GM13977 (cell line): ENCODE results near the gene THBS1.

Source experiments
- DNase-seq: peaks from one replicate; pipeline ENCODE4 v3.0.0; 2012; ENCODE audit warnings: low spot score
- CTCF ChIP-seq: IDR thresholded peaks from 2 replicates; pipeline ENCODE4 v1.5.1; 2012; ENCODE audit warnings: mild to moderate bottlenecking, control low read depth; ENCODE audit not compliant: insufficient read depth; ENCODE audit errors: extremely low read depth, missing control alignments
- in situ Hi-C: fragments of 300-500 bp; cut with MboI; formaldehyde crosslinking; loops from one replicate; pipeline ENCODE4 v1.12.0; 2022; ENCODE audit warnings: low sequenced_read_pairs, low pct_unique_long_range_greater_than_20kb, mixed read lengths, inconsistent platforms; ENCODE audit not compliant: unreplicated experiment

Gene THBS1

GRCh38 chr15:39586387-39587095 lies 5.7 kb downstream of the THBS1 start:
- no peak for DNase-seq
- TF ChIP-seq CTCF = no peak
- in situ Hi-C loops = loop anchor here (25.0 kb wide), 2 partner anchors 224 to 474 kb away; no protein-coding TSS in a partner anchor

GRCh38 chr15:39587096-39587721 lies 6.3 kb downstream of the THBS1 start:
- DNase-seq = no peak
- in situ Hi-C loops = loop anchor here (25.0 kb wide), 2 partner anchors 225 to 475 kb away; no protein-coding TSS in a partner anchor
- TF ChIP-seq CTCF = no peak

GRCh38 chr15:39587731-39588530 lies 7.1 kb downstream of the THBS1 start:
- no peak for DNase-seq
- in situ Hi-C loops = loop anchor here (25.0 kb wide), 2 partner anchors 226 to 476 kb away; no protein-coding TSS in a partner anchor
- no peak for TF ChIP-seq CTCF

GRCh38 chr15:39588531-39589192 lies 7.8 kb downstream of the THBS1 start:
- in situ Hi-C loops = loop anchor here (25.0 kb wide), 2 partner anchors 226 to 476 kb away; no protein-coding TSS in a partner anchor
- DNase-seq = no peak
- TF ChIP-seq CTCF = no peak

- TF ChIP-seq CTCF = no peak
- in situ Hi-C loops = loop anchor here (25.0 kb wide), 2 partner anchors 227 to 477 kb away; no protein-coding TSS in a partner anchor
- DNase-seq = no peak
These were observed 8.4 kb downstream of the THBS1 start for GRCh38 chr15:39589193-39589814.
